Loucy (cell line): ENCODE results near the gene PLXNA4.

Experiments
- H2AFZ ChIP-seq: fragments of 200-600 bp; sonication (generic); 2 replicates; pipeline ENCODE4 v1.6.0; 2016; ENCODE audit warnings: antibody characterized with exemption, mild to moderate bottlenecking, low read length, moderate library complexity
- H3F3A ChIP-seq: fragments of 200-600 bp; 2 replicates; pipeline ENCODE4 v1.6.0; 2016; ENCODE audit warnings: antibody characterized with exemption, low read depth, mild to moderate bottlenecking
- H3K27me3 ChIP-seq: fragments of 200-600 bp; sonication (generic); 2 replicates; pipeline ENCODE4 v1.6.1; 2014; ENCODE audit warnings: low read length, mild to moderate bottlenecking; ENCODE audit not compliant: insufficient read depth, poor library complexity, severe bottlenecking
- H3K36me3 ChIP-seq: fragments of 200-600 bp; sonication (generic); 2 replicates; pipeline ENCODE4 v1.6.1; 2016; ENCODE audit warnings: low read length; ENCODE audit not compliant: insufficient read depth
- H3K4me1 ChIP-seq: fragments of 200-600 bp; sonication (generic); 2 replicates; pipeline ENCODE4 v1.5.1; 2014; ENCODE audit warnings: low read length, mild to moderate bottlenecking; ENCODE audit not compliant: insufficient read depth, poor library complexity, severe bottlenecking
- H3K4me2 ChIP-seq: fragments of 200-600 bp; sonication (generic); 2 replicates; pipeline ENCODE4 v1.6.0; 2014; ENCODE audit warnings: antibody characterized with exemption, low read length, low read depth, mild to moderate bottlenecking; ENCODE audit not compliant: poor library complexity, severe bottlenecking
- H3K4me3 ChIP-seq: fragments of 200-600 bp; sonication (generic); 2 replicates; pipeline ENCODE4 v1.5.1; 2014; ENCODE audit warnings: low read length, mild to moderate bottlenecking, mixed read lengths; ENCODE audit not compliant: poor library complexity, severe bottlenecking
- H3K79me2 ChIP-seq: fragments of 200-600 bp; sonication (generic); 2 replicates; pipeline ENCODE4 v1.6.1; 2014; ENCODE audit warnings: low read length; ENCODE audit not compliant: insufficient read depth
- H3K9ac ChIP-seq: fragments of 200-600 bp; sonication (generic); 2 replicates; pipeline ENCODE4 v1.6.0; 2014; ENCODE audit warnings: mild to moderate bottlenecking, low read depth, low read length, moderate library complexity; ENCODE audit not compliant: poor library complexity, severe bottlenecking
- H3K9me2 ChIP-seq: fragments of 200-600 bp; sonication (generic); replicated peaks from 2 replicates; pipeline ENCODE4 v1.6.1; 2016; ENCODE audit warnings: low read depth, low read length, mixed read lengths
- H3K9me3 ChIP-seq: fragments of 200-600 bp; sonication (generic); 2 replicates; pipeline ENCODE4 v1.6.1; 2014; ENCODE audit warnings: mild to moderate bottlenecking, antibody characterized with exemption, low read length, low read depth; ENCODE audit not compliant: insufficient read depth
- H4K20me1 ChIP-seq: fragments of 200-600 bp; sonication (generic); 2 replicates; pipeline ENCODE4 v1.6.0; 2014; ENCODE audit warnings: antibody characterized with exemption, low read length, mild to moderate bottlenecking; ENCODE audit not compliant: insufficient read depth, poor library complexity, severe bottlenecking
- CTCF ChIP-seq: fragments of 200-600 bp; sonication (generic); conservative IDR thresholded peaks from 2 replicates; pipeline ENCODE4 v1.5.1; 2014; ENCODE audit warnings: mild to moderate bottlenecking, antibody characterized with exemption, low read length
- EZH2phosphoT487 ChIP-seq: fragments of 200-600 bp; IDR thresholded peaks from 2 replicates; pipeline ENCODE4 v1.6.1; 2018; ENCODE audit warnings: antibody characterized with exemption, mild to moderate bottlenecking, moderate library complexity, borderline replicate concordance

The PLXNA4 gene

GRCh38 chr7:132541656-132542055, 34.6 kb downstream of the PLXNA4 start:
- Histone ChIP-seq H3K4me1 (no peaks in the 10 kb centered on the region), H3K36me3 (no peaks in the 10 kb centered on the region), H3K9me3 (peaks cover 5% of the 10 kb centered on the region; the same call in 1 of the 2 replicates), H4K20me1 (no peaks in the 10 kb centered on the region), H3K4me2 (no peak overlapping the region), H3K79me2 (no peaks in the 10 kb centered on the region), H3F3A (no peaks in the 10 kb centered on the region), H3K9ac (no peak overlapping the region), H3K9me2 (no peaks in the 10 kb centered on the region), H3K27me3 (no peaks in the 10 kb centered on the region), H2AFZ (no peak overlapping the region), H3K4me3 (no peak overlapping the region)
- no peak for TF ChIP-seq EZH2phosphoT487
- TF ChIP-seq CTCF: no peak

DNA sequence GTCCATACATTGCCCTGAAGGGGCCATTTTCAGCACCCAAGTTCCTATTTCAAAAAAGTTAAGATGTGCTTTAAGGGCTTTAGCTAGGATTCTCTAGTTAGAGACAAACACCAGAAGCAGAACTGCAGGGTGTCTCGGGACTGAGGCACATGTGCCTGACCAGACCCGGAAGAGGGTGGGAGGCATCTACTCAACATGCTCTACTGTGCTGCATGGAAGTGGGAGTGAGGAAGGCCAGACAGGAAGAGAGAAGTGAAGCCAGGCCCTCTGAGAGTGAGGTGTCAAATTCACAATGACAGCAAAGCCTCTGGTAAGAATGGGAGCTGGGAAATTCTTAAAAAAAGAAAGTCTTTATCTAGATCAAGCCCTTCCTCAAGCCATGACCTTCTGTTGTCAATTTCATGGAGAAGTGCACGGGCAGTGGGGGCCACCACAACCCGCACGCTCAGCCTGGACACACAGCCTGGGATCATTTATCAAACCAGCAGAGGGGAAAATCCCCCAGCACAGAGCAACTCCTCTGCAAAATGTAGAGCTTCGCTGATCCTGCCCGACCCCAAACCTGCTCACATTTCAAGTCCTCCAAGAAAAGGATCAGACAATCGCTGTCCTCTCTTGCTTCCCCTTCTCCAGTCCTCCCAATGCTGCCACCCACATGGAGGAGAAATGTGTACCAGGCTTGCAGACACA, 38.7 kb downstream of the PLXNA4 start:
- no peaks in the 10 kb centered on the region for H3K4me1 ChIP-seq
- H3K27me3 ChIP-seq: no peaks in the 10 kb centered on the region
- H2AFZ ChIP-seq: no peak overlapping the region
- H3K9ac ChIP-seq: no peak overlapping the region
- H3F3A ChIP-seq: no peaks in the 10 kb centered on the region
- H3K9me2 ChIP-seq: no peaks in the 10 kb centered on the region
- H3K9me3 ChIP-seq: no peaks in the 10 kb centered on the region
- no peak for TF ChIP-seq EZH2phosphoT487
- no peak for TF ChIP-seq CTCF
- H3K4me3 ChIP-seq: no peak overlapping the region
- no peaks in the 10 kb centered on the region for H3K36me3 ChIP-seq
- no peaks in the 10 kb centered on the region for H3K79me2 ChIP-seq
- H3K4me2 ChIP-seq: no peak overlapping the region
- H4K20me1 ChIP-seq: no peaks in the 10 kb centered on the region

DNA sequence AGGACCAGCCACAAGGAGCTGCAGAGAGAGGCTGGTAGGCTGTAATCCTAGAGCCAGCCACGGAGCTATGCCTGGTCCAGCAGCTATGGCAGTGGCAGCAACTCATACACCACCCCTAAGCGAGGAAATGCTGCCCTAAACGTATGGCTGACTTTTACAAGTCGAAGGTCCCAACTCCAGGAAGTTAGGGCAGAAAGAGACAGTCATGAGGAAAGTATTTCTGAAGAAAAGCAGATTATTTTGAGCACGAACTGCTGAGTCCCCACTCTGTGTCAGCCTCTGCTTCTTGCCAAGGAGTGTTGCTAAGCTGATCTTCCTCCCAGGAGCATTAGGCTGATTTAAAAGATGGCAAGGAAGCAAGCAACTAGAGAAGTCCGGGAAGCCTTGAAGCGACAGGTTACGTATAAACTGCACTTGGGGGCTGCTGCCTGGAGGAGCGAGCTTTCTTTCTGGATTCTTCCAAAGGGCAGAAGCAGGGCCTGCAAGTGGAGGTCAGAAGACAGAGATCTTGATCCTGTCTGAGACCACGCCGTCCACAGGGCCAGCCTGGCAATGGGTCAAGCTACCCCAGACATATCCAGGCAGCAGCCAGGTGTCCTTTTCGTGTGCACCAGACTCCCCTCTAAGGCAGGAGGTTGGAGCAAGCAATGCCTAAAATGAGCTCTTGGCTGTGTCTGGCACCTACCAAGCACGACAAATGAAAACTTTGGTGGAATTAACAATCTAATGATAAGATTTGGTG, 39.4 kb downstream of the PLXNA4 start:
- no peaks in the 10 kb centered on the region for H3K4me1 ChIP-seq
- H3K9ac ChIP-seq: no peak overlapping the region
- no peaks in the 10 kb centered on the region for H4K20me1 ChIP-seq
- no peaks in the 10 kb centered on the region for H3K9me3 ChIP-seq
- H3K9me2 ChIP-seq: no peaks in the 10 kb centered on the region
- H3F3A ChIP-seq: no peaks in the 10 kb centered on the region
- TF ChIP-seq CTCF (no peak), EZH2phosphoT487 (no peak)
- H3K79me2 ChIP-seq: no peaks in the 10 kb centered on the region
- no peaks in the 10 kb centered on the region for H3K27me3 ChIP-seq
- H3K36me3 ChIP-seq: no peaks in the 10 kb centered on the region
- H2AFZ ChIP-seq: no peak overlapping the region
- no peak overlapping the region for H3K4me2 ChIP-seq
- no peak overlapping the region for H3K4me3 ChIP-seq
